K562 (cell line): ENCODE data around the gene RHO. TPM values are rescaled to one million over a fixed set of nuclear protein-coding genes. Genes with fewer than 3 reads are reported as not detected.

Source experiments
- ATAC-seq: fragments of 200-7000 bp; cut with Tn5 transposase; 3 replicates; pipeline ENCODE4 v1.9.1; 2020; ENCODE audit warnings: moderate library complexity
- BruUV-seq: library from RNA; stranded (reverse); fragments of 400-500 nt; replicated peaks from 2 replicates; lab custom pipeline; 2021; lab: Mats Ljungman, UMichigan
- CTCF ChIA-PET: fragments of 300-600 bp; formaldehyde crosslinking; extraction: SDS; loops from one replicate; lab custom pipeline; 2021; ENCODE audit warnings: low intra/inter-chr PET ratio; lab: Yijun Ruan, JAX
- POLR2A ChIA-PET: fragments of 300-600, 350-650 bp; sonication (Branson Sonifier 250); formaldehyde crosslinking; extraction: SDS; loops from one replicate; lab custom pipeline; 2021; ENCODE audit warnings: antibody characterized with exemption, inconsistent platforms; lab: Yijun Ruan, JAX
- DNase-seq, 4 experiments: peaks; one replicate each; pipeline versions ENCODE4 v3.0.0 to v3.0.0-alpha.2; 2011 to 2018; ENCODE audit warnings: low spot score in 3 of 4, mixed read lengths in 3 of 4; ENCODE audit errors: extremely low read depth in 1 of 4
- FAIRE-seq: peaks from 2 replicates; lab custom pipeline; 2011; peaks lifted over from hg19 to GRCh38; lab: Jason Lieb, UNC
- H2AFZ ChIP-seq: 2 replicates; pipeline ENCODE4 v1.6.0; 2011; ENCODE audit warnings: low read depth, low read length, control low read depth, inconsistent platforms
- H3K27ac ChIP-seq: fragments of 200-600 bp; 3 replicates; pipeline ENCODE4 v1.8.0; 2011; ENCODE audit warnings: low read depth, mild to moderate bottlenecking, control low read depth, inconsistent platforms, low read length, moderate library complexity, mixed read lengths; ENCODE audit errors: extremely low read depth
- H3K27me3 ChIP-seq, 2 experiments: fragments of 300-600 bp in 1 of 2; 2 replicates in 1 of 2; 3 replicates in 1 of 2; pipeline versions ENCODE4 v1.6.0 to v1.8.0; 2011; ENCODE audit warnings: inconsistent platforms in 2 of 2, low read length in 2 of 2, mild to moderate bottlenecking in 1 of 2, mixed read lengths in 1 of 2, moderate library complexity in 1 of 2; ENCODE audit not compliant: control insufficient read depth in 2 of 2, insufficient read depth in 2 of 2
- H3K36me3 ChIP-seq: fragments of 300-600 bp; 3 replicates; pipeline ENCODE4 v1.8.0; 2011; ENCODE audit warnings: mild to moderate bottlenecking, low read length, inconsistent platforms; ENCODE audit not compliant: control insufficient read depth, insufficient read depth
- H3K4me1 ChIP-seq, 2 experiments: fragments of 200-600 bp in 1 of 2; replicated peaks in 1 of 2; 2 replicates in 1 of 2; 3 replicates in 1 of 2; pipeline versions ENCODE4 v1.5.1 to v1.8.0; 2011; ENCODE audit warnings: inconsistent platforms in 2 of 2, low read length in 2 of 2, mild to moderate bottlenecking in 1 of 2, mixed read lengths in 1 of 2, moderate library complexity in 1 of 2; ENCODE audit not compliant: control insufficient read depth in 2 of 2, insufficient read depth in 2 of 2
- H3K4me2 ChIP-seq: 2 replicates; pipeline ENCODE4 v1.6.1; 2011; ENCODE audit warnings: low read length, control low read depth, inconsistent platforms, mixed read lengths; ENCODE audit not compliant: insufficient read depth
- H3K4me3 ChIP-seq: fragments of 200-600 bp; sonication (generic), shearing (Covaris generic); 2 replicates; pipeline ENCODE4 v1.5.1; 2016; ENCODE audit warnings: control low read depth, inconsistent platforms
- H3K79me2 ChIP-seq: fragments of 200-600 bp; 3 replicates; pipeline ENCODE4 v1.8.0; 2011; ENCODE audit warnings: low read length, inconsistent platforms; ENCODE audit not compliant: control insufficient read depth, insufficient read depth
- H3K9ac ChIP-seq, 2 experiments: 2 replicates each; pipeline versions ENCODE4 v1.6.0 to v1.6.1; 2011; ENCODE audit warnings: low read depth in 2 of 2, low read length in 2 of 2, control low read depth in 1 of 2, inconsistent platforms in 1 of 2, mild to moderate bottlenecking in 1 of 2, mixed read lengths in 1 of 2; ENCODE audit not compliant: insufficient read depth in 1 of 2
- H3K9me1 ChIP-seq: one replicate; pipeline ENCODE4 v1.6.0; 2011; ENCODE audit warnings: inconsistent platforms, mild to moderate bottlenecking, low read length, moderate library complexity; ENCODE audit not compliant: control insufficient read depth, insufficient read depth
- H3K9me3 ChIP-seq: replicated peaks from 2 replicates; pipeline ENCODE4 v1.5.1; 2011; ENCODE audit warnings: low read depth, low read length, inconsistent platforms; ENCODE audit not compliant: control insufficient read depth, insufficient read depth
- H4K20me1 ChIP-seq: replicated peaks from 2 replicates; pipeline ENCODE4 v1.6.1; 2011; ENCODE audit warnings: low read length, inconsistent platforms, mixed read lengths; ENCODE audit not compliant: control insufficient read depth, insufficient read depth
- ATF3 ChIP-seq, 2 experiments: fragments of 450-650 bp in 1 of 2; sonication (generic) in 1 of 2; formaldehyde crosslinking in 1 of 2; IDR thresholded peaks in 1 of 2; conservative IDR thresholded peaks in 1 of 2; 2 replicates each; pipeline versions ENCODE4 v1.6.1 to v1.8.1; 2016 to 2023; ENCODE audit warnings: mild to moderate bottlenecking in 2 of 2, moderate library complexity in 2 of 2, inconsistent platforms in 1 of 2, missing genetic modification reagents in 1 of 2
- BCOR ChIP-seq: fragments of 450-650 bp; IDR thresholded peaks from 2 replicates; pipeline ENCODE4 v1.6.1; 2016
- CHD4 ChIP-seq: fragments of 200-600 bp; sonication (generic); IDR thresholded peaks from 3 replicates; pipeline ENCODE4 v1.6.1; 2012; ENCODE audit warnings: low read depth, mild to moderate bottlenecking, mixed read lengths, low read length, inconsistent platforms; ENCODE audit not compliant: insufficient read depth, insufficient replicate concordance, poor library complexity, severe bottlenecking
- MTF1 ChIP-seq: fragments of 250-450 bp; sonication (Bioruptor Pico); IDR thresholded peaks from 2 replicates; pipeline ENCODE4 v1.9.0; 2021; ENCODE audit warnings: moderate library complexity, mild to moderate bottlenecking, inconsistent platforms, borderline replicate concordance
- NCOA2 ChIP-seq, 2 experiments: fragments of 450-650 bp; IDR thresholded peaks; 2 replicates each; pipeline ENCODE4 v1.6.1; 2018; ENCODE audit warnings: mild to moderate bottlenecking in 2 of 2, moderate library complexity in 1 of 2; ENCODE audit not compliant: partially characterized antibody in 2 of 2
- NR2C1 ChIP-seq, 2 experiments: fragments of 450-650 bp; IDR thresholded peaks; 2 replicates each; pipeline ENCODE4 v1.6.1; 2017; ENCODE audit warnings: mild to moderate bottlenecking in 2 of 2, antibody characterized with exemption in 1 of 2, inconsistent platforms in 1 of 2, missing compliant biosample characterization in 1 of 2, missing genetic modification characterization in 1 of 2
- PCBP1 ChIP-seq: fragments of 200-400 bp; formaldehyde crosslinking; IDR thresholded peaks from 2 replicates; pipeline ENCODE4 v1.6.1; 2018; ENCODE audit warnings: mild to moderate bottlenecking, low read depth, low read length; ENCODE audit not compliant: poor library complexity, severe bottlenecking
- POLR2AphosphoS2 ChIP-seq: IDR thresholded peaks from 2 replicates; pipeline ENCODE4 v1.6.1; 2012; ENCODE audit warnings: low read length, improper control_type of control experiment
- SREBF1 ChIP-seq: fragments of 150-350 bp; IDR thresholded peaks from 2 replicates; pipeline ENCODE4 v1.6.1; 2014; ENCODE audit warnings: antibody characterized with exemption, low read depth, low read length, borderline replicate concordance
- TBL1XR1 ChIP-seq, 2 experiments: IDR thresholded peaks; 2 replicates each; pipeline ENCODE4 v1.6.1; 2012; ENCODE audit warnings: improper control_type of control experiment in 2 of 2, low read length in 2 of 2, mild to moderate bottlenecking in 1 of 2
- WHSC1 ChIP-seq: IDR thresholded peaks from one replicate; pipeline ENCODE4 v1.6.1; 2012; ENCODE audit warnings: low read length, control low read depth, inconsistent platforms
- ZNF277 ChIP-seq: fragments of 250-450 bp; sonication (Bioruptor Pico); IDR thresholded peaks from 2 replicates; pipeline ENCODE4 v1.8.0; 2022; ENCODE audit warnings: inconsistent platforms, mild to moderate bottlenecking, moderate library complexity, borderline replicate concordance
- WGBS: fragments of 100-300 bp; shearing (Covaris generic); methylation state at CpG from one replicate; pipeline ENCODE4 v1.1.6; 2016; ENCODE audit warnings: low coverage, mixed read lengths; ENCODE audit not compliant: insufficient coverage; ENCODE audit errors: missing lambda C conversion rate; 5-methylcytosine and 5-hydroxymethylcytosine counted together
- in situ Hi-C: fragments of 300-500 bp; cut with MboI; formaldehyde crosslinking; loops from 4 replicates; pipeline ENCODE4 v1.15.0; 2018; ENCODE audit warnings: inconsistent platforms, mixed read lengths
- intact Hi-C: fragments of 100-400 bp; cut with micrococcal nuclease; formaldehyde crosslinking; loops from 2 replicates; pipeline ENCODE4 v1.14.2; 2022
- polyA plus RNA-seq, 8 experiments: library from polyadenylated mRNA; depleted of rRNA in 4 of 8; stranded (reverse) in 5 of 8; unstranded in 3 of 8; fragments of >200 nt; fragmentation: Nextera tagmentation in 2 of 8; fragmentation: Illumina TruSeq in 1 of 8; extraction: Ambion mirVana in 2 of 8; extraction: Trizol in 1 of 8; gene quantifications; 2 replicates each; pipeline versions ENCODE4 v1.2.1 to v1.2.3, GENCODE V29; 2011 to 2014; ENCODE audit warnings: inconsistent platforms in 1 of 8, missing spikeins in 1 of 8
- total RNA-seq, 7 experiments: library from RNA; depleted of rRNA in 6 of 7; stranded (reverse); fragments of >200 nt in 6 of 7; fragmentation: Illumina TruSeq in 2 of 7; extraction: Trizol in 2 of 7; gene quantifications; 2 replicates each; pipeline versions ENCODE4 v1.2.1 to v1.2.3, GENCODE V29; 2011 to 2021; ENCODE audit warnings: low replicate concordance in 1 of 7

Gene RHO
- total and polyA plus RNA-seq, 9 of the 15 experiments (the other 6 are each of a cell fraction or from before 2014, with no cell fraction given), result not detected

DNA sequence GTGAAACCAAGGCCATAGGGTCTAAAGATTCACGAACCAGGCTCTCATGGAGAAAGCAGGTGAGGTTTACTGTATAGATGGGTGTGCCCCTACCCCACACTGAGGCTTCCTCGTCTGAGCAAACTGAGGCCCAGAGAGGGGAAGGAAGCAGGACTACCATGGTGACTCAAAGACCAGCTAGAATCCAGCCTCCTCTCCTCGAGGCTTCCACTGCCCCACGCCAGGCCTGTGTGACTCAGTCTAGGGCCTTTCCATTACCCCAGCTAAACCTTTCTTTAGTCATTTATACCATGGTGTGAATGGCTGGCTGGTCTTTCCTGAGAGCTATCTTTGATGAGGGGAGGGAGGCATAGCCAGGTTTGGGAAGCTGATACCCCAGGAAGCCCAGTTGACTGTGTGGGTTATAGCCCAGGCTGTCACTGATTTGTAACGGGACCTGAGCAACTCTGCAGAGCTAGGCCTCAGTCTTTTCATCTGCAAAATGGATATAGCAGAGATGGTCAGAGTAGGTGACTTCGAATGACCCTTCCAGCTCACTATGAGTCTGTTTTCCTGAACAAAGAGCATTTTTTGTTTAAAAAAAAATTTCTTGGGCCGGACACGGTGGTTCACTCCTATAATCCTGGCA is 3.0 kb upstream of the RHO start:
- no peaks in the 10 kb centered on the region for H3K9me3 ChIP-seq
- TF ChIP-seq NR2C1 (IDR thresholded peaks at IDR 0.05) (no peak), NR2C1 (tag; IDR thresholded peaks at IDR 0.05) (no peak), WHSC1 (no peak), NCOA2 (IDR thresholded peaks at IDR 0.05; ENCODE audit: partially characterized antibody in 2 of 2) (no peak), MTF1 (CRISPR knock-in tag) (no peak), SREBF1 (no peak), BCOR (no peak), TBL1XR1 (IDR thresholded peaks at IDR 0.05; ENCODE audit: low read length in 2 of 2) (no peak), ZNF277 (CRISPR knock-in tag) (no peak), POLR2AphosphoS2 (no peak), PCBP1 (no peak), ATF3 (IDR thresholded peaks at IDR 0.05) (no peak), ATF3 (CRISPR knock-in tag; conservative IDR thresholded peaks at IDR 0.05) (no peak), CHD4 (no peak)
- no peak overlapping the region for H3K4me3 ChIP-seq
- H3K36me3 ChIP-seq, result no peaks in the 10 kb centered on the region
- no peak overlapping the region for H3K27ac ChIP-seq
- ATAC-seq, result no peak
- POLR2A ChIA-PET, result interaction anchor here (0.7 to 0.8 kb wide), 2 partner anchors 9 to 80 kb away, joined by 3 read pairs; no protein-coding TSS in a partner anchor
- H2AFZ ChIP-seq, result no peak overlapping the region
- no TSS peak for BruUV-seq
- in situ Hi-C loops (no loop called here), intact Hi-C loops (no loop called here)
- no peak for FAIRE-seq
- no peaks in the 10 kb centered on the region for H3K4me1 ChIP-seq
- no peaks in the 10 kb centered on the region for H3K79me2 ChIP-seq
- CTCF ChIA-PET, result no interaction called here
- peaks cover 0 to 27% of the 10 kb centered on the region in 2 experiments; a peak in 2 of 5 replicates for H3K27me3 ChIP-seq
- H3K9ac ChIP-seq, result no peak overlapping the region
- no peak for DNase-seq
- no peaks in the 10 kb centered on the region for H4K20me1 ChIP-seq
- H3K4me2 ChIP-seq, result no peak overlapping the region
- 8% methylated on average over 6 of the region's 8 CpGs for WGBS
- H3K9me1 ChIP-seq, result no peaks in the 10 kb centered on the region
